Stimulated activated naive CD4-positive, alpha-beta T cell treated with Interleukin-2 at 50 U/mL for 16 hours (primary cell): Measurements from ENCODE around the gene TMIE.
"Not testable (repeated sequence)": the region's sequence is repeated elsewhere in the genome, so short reads cannot be mapped to it uniquely, and the experiment has no call there.

Source experiments
- DNase-seq: peaks from one replicate; lab custom pipeline; 2025; lab: John Stamatoyannopoulos, UW

Gene TMIE

GRCh38 chr3:46722443-46722842, 21.3 kb downstream of the TMIE start:
- no peak for DNase-seq

GRCh38 chr3:46724424-46724823, 23.2 kb downstream of the TMIE start:
- no peak for DNase-seq

GRCh38 chr3:46725621-46726314, 24.6 kb downstream of the TMIE start:
- no peak for DNase-seq

- DNase-seq, result no peak
Observed at GRCh38 chr3:46729038-46729437, 27.8 kb downstream of the TMIE start.

- DNase-seq, result no peak
Observed at GRCh38 chr3:46730819-46731218, 29.6 kb downstream of the TMIE start.

- no peak for DNase-seq
Observed at GRCh38 chr3:46731795-46732194, 30.6 kb downstream of the TMIE start.

- no peak for DNase-seq
Observed at GRCh38 chr3:46733026-46733800, 32.0 kb downstream of the TMIE start.

GRCh38 chr3:46734773-46735172, 33.6 kb downstream of the TMIE start:
- no peak for DNase-seq

- no peak for DNase-seq
Observed at GRCh38 chr3:46736006-46736872, 35.0 kb downstream of the TMIE start.

- no peak for DNase-seq
Observed at GRCh38 chr3:46737329-46737731, 36.1 kb downstream of the TMIE start.

- not testable (repeated sequence) for DNase-seq
Observed at GRCh38 chr3:46739565-46739964, 38.4 kb downstream of the TMIE start.

- no peak for DNase-seq
Observed at GRCh38 chr3:46742992-46743585, 41.9 kb downstream of the TMIE start.

- DNase-seq, result no peak
Observed at GRCh38 chr3:46746711-46747110, 45.5 kb downstream of the TMIE start.

- DNase-seq, result no peak
Observed at GRCh38 chr3:46748170-46748569, 47.0 kb downstream of the TMIE start.

GRCh38 chr3:46749129-46749528, 47.9 kb downstream of the TMIE start:
- DNase-seq, result no peak

- DNase-seq, result no peak
Observed at GRCh38 chr3:46750555-46751038, 49.4 kb downstream of the TMIE start.

GRCh38 chr3:46753127-46753526, 51.9 kb downstream of the TMIE start:
- DNase-seq, result not testable (repeated sequence)

GRCh38 chr3:46755646-46756045, 54.5 kb downstream of the TMIE start:
- no peak for DNase-seq

- no peak for DNase-seq
Observed at GRCh38 chr3:46756642-46757041, 55.5 kb downstream of the TMIE start.

GRCh38 chr3:46759239-46760167, 58.3 kb downstream of the TMIE start:
- DNase-seq, result no peak
